Kidney capillary endothelial cell (primary cell): ENCODE measurements around the gene DDX11.
"Not testable (repeated sequence)": the region's sequence is repeated elsewhere in the genome, so short reads cannot be mapped to it uniquely, and the experiment has no call there.

ENCODE experiments used
- DNase-seq: peaks from one replicate; pipeline ENCODE4 v3.0.0-alpha.2; 2018; ENCODE audit warnings: low spot score

Gene DDX11

DNA sequence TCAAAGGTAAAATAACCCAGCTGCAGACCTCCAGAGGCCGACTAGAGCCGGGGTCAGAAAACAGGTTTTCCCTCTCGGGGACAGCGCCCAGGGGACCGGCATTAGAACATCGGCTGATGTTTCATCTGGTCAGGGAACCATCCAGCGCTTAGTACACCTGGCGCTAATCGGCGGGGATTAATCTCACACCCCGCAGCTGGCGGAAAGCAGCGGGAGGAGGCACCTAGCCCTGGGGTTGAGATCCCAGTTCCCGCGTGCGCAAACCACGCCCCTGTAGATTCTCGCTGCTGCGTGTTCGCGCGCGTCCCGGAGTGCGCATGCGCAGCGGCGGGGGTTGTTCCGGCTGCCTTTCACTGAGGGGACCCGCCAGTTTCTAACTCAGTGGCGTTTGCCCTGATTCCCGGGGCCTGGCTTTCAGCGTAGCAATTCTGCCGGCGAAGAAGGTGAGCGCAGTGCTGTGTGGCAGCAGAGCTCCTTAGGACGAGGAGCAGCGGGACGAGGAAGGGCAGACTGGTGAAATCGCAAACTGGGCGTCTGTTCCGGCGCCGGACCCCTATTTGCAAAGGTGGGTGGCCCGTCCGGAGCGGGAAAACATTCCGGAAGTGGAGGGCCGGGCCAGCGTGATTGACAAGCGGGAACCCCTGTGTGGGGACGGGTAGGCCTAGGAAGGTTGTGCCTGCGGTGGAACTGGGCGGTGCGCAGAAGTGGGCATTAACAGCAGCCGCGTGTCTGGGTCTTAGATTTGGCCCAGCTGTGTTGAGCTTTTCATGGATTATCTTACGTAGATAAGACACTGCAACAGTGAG is at the start of gene DDX11:
TSS of gene DDX11 (plus strand) at position 334 of the 806 bp plus-strand sequence. CDS start 4,534 bp downstream, outside the sequence.
- DNase-seq, result peak; percentile 79

DNA sequence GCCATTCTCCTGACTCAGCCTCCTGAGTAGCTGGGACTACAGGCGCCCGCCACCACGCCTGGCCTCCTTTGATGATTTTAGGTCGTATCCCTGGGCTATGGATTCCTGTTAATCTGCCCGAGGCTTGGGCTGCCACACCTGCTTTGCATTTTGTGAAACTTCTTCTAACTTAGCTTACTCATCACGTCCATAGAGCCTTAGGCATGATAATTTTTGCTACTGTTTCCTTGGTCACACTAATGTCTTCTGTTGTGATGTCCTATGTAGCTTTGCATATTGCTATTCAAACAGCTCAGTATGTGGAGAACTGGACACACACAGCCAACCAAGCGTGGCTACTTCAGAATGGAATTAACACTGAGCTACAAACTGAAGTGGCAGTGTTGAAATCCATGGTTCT is 47.5 kb upstream of the DDX11 start:
- DNase-seq, result no peak

DNA sequence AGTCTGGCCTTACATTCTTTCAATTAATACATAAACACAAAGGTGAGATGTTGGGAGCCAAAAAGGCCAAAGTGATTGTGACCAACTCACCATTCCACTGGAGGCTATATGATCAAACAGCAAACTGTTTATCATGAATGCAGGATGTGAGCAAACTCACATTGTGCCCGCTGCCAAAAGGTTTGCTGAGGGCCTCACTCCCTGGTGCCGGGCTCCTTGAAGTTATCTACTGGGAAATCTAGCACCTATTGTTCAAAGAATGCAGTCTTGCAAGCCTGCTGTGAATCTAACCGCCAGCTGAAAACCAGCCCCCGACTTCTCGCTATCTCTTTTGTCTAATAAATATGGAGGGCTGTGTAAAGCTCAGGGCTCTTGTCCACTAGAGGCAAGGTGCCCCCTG is 46.7 kb upstream of the DDX11 start:
- DNase-seq, result not testable (repeated sequence)

DNA sequence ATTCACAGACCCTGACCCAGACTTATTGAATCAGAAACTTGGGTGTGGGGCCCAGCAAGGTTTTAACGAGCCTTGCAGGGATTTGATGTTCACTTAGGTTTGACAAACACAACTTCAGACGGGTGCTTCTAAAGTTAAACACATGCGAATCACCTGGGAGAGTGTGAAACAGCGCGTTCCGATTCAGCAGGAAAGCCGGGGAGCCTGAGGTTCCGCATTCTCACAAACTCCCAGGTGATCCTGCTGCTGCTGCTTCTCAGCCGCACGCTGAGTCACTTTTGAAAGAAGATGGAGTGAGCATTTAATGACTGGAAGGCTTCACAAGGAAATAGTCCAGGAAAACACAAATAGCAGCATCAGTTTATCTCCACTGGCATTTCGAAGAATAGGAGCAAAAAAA is 44.2 kb upstream of the DDX11 start:
- DNase-seq, result no peak

DNA sequence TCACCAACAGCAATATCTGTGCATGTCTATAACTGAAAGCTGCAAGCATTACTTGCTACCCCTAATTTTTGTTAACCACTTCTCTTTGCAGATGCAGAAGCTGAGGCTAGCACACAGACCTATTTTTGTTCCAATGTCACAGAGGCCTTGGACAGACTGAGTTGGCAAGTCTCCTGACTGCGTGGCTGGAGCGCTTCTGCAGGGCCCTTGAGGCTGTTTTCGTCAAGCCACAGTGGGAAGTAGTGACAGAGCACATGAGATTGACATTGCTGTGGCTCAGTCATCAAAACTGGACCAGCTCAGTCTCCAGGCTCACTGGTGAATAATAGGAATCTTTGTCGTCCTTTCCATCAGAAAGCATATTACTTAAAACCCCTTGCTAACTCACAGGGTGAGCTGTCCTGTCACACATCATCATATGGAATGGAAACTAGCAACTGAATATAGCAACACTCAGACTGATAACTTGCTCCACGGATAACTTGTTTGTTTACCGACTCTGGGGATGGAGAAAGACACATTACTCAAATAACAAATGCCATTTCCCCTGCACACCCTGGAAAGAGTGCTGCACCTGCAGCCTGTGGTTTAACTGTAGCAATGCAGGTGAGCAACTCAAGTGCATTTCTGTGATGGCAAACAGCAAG is 43.6 kb upstream of the DDX11 start:
- DNase-seq, result no peak

DNA sequence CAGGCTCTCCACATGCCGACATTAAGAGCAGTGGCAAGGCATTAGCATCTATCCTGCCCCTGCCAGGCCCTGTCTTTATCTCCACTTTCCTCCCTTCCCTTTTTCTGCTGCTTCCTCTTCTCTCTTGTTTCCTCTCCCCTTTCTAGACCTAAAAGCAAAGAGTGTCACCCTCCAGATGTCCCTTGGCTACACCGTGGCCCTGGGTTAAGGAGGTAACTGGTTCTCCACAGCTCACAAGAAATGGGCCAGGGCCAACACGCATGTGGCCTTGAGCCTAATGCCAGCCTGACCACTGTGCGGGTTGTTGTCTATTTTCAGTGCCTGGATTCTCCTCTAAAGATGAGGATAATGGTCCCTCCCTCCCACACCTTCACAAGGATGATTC is 41.7 kb upstream of the DDX11 start:
- DNase-seq, result no peak

DNA sequence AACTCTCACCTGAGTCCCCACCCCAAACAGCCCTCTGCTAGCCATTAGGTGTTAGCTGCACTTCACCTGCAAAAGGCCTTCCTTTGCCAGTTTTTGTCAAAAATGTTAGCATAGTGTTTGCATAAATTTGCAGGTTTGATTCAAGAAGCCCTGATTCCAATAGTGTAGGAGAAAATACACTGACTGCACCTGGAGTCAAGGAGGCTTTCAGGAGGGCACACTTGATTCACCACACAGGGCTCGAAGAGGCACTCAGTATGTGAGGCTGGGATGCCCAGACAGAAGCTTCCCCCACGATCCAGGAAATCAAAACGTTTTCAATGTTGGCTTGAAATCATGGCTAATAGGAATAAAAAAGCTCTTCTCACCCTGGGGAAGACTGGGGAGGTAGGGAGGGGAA is 40.5 kb upstream of the DDX11 start:
- no peak for DNase-seq

DNA sequence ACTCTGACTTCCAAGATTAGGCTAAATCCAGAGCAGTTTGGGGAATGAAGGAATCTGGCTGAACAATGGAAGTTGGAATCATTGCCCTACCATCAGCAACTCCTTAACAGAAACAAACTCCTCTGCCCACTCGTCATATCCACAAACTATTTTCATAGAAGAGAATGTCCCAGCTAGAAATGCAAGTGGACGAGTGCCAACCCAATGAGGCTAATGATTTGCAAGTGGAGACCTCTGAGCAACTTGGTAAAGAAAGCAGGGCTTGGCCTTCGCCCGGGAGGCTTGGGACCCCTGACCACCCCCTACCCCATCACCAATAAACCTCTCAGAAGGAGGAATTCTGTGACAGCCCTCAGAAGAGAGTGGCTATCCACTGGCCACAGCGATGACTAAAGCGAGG is 40.0 kb upstream of the DDX11 start:
- DNase-seq, result no peak

DNA sequence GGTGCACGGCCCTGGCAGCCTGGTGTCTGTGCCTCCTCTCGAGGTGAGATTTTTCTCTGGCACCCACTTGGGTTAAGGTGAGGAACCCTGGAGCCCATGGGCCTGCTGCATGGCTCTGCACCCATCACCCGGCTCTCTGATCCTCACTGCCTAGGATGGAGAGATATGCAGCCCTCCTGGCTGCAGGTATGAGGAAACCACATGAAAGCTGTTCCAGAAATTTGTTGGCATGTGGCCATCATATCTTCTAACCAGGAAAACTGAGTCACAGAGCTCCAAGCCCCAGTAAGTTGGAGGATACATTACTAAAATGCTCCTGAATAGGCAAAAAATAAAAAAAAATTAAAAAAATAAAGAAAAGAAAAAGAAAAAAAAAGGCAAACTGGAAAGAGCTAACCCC is 39.3 kb upstream of the DDX11 start:
- no peak for DNase-seq

DNA sequence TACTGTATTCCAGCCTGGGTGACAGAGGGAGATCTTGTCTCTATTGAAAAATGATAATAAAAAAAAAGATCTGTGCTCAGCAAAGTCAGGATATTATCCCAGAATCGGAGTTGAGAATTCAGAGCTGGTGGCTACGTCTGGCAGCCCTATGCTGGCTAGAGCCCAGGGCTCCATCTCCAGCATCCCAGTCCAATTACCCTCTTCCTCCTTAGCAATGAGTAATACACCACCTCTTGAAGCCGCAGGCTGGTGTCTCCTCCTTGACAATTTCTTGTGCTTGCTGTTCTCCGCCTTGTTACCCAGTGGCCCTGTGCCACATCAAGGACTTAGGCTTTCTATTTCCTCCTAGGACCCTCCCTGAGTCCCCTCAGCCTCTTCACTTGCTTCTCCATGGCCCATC is 38.4 kb upstream of the DDX11 start:
- no peak for DNase-seq

DNA sequence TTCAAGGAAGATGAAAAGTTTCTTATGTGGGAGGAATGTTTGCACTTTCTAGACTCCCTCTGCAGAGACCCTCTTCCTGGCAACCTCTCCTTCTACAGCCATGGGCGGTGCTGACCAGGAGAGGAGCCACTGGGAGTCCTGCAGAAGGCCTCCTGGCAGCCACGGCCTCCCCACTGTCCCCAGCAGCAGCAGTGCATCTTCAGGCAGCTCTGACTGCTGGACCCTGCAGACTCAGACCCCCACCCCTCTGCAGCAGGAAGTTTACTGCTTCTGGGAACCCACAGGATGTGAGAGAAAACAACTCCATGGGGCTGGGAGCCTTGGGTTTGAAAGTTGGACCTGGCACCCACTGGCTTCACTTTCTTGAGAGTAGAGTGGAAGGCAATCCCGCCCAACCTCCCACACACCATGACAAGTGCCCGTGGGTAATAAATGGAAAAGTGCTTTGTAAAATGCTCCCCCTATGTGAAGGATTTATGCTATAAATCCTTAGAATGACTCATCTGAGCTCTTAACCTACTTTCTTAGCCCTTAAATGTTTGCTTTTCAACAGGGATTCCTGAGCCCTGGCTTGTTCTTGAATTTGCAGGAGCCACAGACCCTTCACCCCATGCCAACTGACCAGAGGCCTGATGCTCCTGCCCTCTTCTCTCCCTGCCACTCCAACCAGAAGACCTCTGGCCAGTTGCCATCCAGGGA is 37.5 kb upstream of the DDX11 start:
- no peak for DNase-seq

DNA sequence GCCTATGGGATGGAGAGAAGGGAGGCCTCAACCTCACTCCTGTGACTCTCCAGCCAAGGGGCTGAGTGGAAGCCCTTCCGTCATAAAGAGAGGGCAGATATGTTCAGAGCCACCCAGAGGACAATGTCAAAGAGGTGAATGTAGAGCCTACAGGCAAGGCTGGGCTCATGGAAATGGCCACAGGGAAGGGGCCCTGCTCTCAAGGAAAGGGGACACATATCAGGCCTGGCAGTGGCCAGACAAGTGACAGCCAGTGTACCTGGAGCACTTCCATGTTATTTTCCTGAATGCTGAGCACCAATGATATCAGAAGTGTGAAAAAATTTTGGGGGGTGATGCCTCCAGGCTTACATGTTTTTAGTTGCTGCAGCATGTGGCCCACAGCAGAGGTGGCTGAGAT is 36.6 kb upstream of the DDX11 start:
- no peak for DNase-seq

DNA sequence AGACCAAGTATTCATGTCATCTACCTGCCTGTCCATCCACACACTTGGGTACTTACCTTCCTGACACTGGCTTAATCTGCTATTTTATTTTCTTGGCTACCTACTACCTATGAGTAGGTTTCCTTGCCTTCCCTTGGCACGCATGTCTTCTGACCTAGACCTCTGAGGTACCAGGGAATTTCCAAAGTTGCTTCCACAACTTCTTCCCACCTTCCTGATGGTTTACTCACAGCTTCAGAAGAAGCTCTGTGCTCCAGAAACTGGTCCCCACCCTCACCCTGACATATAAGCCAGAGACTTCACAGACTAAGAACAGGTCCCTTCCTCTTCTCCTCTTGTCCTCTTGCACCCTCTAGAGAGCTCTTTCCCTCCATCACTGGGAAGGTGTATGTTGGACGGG is 35.7 kb upstream of the DDX11 start:
- DNase-seq, result no peak

DNA sequence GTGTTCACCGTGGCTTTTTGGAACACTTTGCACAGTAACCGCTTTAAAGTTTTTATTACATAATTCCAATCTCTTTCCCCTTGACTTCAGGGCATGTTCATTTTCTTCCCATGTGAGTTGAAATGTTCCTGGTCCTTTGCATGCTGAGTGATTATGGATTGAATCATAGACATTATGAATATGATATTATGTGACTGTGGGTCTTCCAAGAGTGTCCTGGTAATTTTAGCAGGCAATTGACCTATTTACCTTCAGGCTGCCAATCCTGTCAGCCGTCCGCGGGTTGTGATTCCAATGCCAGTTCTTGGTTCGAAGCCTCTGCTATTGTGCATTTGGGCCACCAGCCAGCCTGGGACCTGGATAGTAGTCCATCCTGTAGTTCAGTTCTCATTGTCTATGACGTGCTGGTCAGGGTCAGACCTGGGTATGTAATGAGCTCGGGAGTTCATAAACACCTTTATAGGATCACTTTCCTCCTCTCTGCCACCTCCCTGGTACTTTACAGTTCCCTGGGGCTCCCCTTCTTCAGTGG is 32.6 kb upstream of the DDX11 start:
- no peak for DNase-seq

DNA sequence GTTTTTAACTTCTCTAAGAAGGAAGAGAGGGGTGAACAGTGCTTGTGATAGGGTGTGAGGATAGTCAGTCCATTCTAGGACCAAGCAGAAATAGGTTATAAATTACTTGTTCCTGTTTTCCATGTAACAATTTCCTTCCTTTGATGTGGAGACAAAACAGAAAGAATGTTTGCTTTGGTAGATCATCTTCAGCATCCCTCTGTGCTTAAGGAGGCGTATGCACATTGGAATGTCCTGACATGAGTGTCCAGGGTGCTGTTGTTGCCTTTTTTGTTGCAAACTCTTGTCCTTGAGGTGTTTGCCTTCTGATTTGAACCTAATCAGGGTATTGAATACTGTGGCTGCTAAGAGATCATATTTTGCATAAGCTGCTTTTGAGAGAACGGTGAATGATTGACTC is 23.5 kb upstream of the DDX11 start:
- DNase-seq, result not testable (repeated sequence)

DNA sequence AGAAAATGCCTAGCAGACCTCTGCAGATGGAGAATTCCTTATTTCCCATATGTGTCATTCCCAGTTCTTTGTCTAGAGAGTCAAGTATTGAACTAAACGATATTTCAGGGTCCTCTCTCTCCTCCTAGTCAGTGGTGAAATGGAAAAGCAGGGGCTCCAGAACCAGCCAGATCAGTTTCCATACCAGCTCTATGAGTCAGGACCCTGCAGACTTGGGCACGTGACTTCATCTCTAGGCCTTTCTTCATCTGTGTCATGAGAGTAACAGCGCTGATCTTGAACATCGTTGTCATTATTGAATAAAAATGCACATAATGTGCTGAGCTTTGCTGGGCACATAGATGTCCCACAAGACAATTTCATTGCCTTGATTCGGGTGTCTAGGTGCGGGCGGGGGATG is 23.1 kb upstream of the DDX11 start:
- not testable (repeated sequence) for DNase-seq

DNA sequence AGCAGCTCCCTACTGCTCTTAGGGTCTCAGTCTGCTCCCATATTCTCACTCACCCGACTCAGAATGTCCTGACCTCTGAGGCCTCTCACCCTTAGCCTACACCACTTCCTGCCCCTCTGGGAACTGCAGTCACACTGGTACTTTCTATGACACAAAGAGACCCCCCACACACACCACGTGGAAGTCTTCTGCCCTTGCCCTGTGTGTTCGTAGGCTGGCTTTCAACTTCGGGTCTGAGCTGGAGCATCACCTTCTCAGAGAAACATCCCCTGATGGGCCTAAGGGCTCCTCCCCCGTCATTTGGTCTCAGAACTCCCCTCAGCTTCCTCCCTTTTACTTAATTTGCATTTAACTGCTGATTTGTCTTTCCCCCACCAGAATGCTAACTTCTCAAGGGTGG is 22.0 kb upstream of the DDX11 start:
- not testable (repeated sequence) for DNase-seq

DNA sequence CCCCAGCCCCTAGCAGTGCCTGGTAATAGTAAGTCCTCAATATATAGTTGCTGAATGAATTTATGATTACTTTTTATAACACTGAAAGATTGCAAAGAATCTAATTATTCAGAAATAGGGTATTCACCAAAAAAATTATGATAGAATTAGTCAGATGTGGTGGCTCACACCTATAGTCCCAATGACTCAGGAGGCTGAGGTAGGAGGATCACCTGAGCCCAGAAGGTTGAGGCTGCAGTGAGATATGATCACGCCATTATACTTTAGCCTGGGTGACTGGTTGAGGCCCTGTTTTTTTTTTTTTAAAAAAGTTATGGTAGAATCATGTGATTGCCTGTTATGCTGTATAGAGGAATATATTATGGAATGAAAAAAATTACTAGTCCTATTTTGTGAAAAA is 21.5 kb upstream of the DDX11 start:
- DNase-seq, result not testable (repeated sequence)

DNA sequence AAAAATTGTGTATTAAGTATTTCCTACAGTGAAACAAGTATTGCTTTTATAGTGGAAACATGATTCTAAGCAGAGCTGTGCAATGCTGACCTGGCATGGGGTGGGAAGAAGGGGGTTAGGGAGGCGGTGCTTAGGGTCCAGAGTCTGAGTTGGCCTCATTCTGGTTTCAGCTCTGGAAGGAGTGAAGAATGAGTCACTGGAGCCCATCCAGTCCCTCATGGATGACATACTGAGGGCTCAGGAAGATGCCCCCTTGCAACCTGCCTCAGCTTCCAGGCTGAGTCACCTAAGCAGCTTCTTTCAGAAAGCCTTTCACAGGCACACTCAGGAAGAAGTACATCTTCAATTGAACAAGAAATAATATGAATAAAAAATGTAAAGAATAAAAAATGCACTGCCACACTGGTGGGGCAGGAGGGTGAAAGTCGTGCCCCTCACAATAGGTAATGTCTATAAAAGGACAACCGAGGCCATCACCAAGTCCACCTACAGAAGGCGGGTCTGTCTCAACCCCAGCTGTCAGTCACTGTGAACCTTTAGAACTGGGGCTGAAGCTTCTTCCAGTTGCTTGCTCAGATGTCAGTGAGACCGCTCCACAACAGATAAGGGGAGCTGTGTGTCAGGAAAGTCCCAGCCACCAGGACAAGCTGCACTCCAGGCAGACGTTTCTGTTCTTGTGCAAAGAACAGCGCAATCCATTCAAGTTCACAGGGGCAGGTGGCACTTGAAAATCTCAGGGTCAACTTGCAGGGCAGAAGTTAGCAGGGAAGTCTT is 20.8 kb upstream of the DDX11 start:
- DNase-seq, result not testable (repeated sequence)

DNA sequence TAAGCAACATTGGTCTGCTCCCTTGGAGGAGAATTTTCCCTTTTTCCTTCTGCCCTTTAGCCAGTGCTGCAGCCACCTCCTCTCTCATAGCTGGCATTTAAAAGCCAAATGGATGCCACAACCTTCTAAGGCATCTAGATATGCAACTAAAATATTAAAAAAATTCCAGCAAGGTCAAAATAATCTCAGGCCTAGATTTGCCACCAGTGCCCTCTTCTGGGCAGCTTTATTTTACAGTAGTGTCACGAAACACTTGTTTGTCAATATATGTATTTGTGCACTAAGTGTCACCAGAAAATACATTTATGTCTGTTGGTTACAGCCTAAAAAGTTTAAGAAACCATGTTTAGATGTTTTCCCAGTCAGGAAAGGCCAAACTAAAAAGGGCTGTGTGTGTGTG is 19.7 kb upstream of the DDX11 start:
- DNase-seq, result peak; percentile 15

DNA sequence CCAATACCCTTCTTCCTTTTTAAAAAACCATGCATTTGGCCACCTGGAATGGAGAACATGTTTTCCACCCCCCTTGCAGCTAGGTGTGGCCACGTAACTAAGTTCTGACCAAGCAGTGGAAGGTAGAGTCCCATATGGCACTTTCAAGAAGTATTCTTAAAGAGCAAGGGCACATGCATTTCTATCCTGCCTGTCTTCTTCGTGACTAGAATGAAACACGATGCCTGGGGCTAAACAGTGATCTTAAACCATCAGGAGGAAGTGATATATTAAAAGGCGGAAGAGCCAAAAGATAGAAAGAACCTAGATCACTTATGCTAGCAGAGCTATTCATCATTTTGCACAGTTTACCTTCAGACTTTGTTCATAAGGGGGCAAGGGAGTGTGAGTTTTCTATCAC is 16.0 kb upstream of the DDX11 start:
- no peak for DNase-seq

DNA sequence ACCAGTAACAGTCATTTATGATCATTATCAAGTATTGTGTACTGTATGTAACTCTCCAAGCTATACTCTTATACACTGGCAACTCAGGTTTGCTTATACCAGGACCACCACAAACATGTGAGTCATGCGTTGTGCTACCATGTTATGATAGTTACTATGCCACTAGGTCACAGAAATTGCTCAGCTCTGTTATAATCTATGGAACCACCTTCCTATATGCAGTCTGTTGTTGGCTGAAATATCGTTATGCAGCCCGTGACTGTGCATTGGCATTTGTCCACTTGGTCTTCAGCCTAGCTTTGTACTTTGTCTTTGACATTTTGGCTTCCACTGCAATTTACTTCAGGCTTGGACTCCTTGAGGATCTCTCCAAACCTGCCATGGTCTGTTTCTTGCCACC is 7.5 kb upstream of the DDX11 start:
- not testable (repeated sequence) for DNase-seq
